ENCODE results near the gene PRF1. TPM values are rescaled to one million over a fixed set of nuclear protein-coding genes. Genes with fewer than 3 reads are reported as not detected.

PRF1 gene
- total RNA-seq, 2 donors from 2014 or later = 0.96 to 1.3 TPM

GRCh38 chr10:70604106-70604505, 1.6 kb upstream of the PRF1 start:
- no peaks in the 10 kb centered on the region for H3K4me1 ChIP-seq
- H3K36me3 ChIP-seq = no peaks in the 10 kb centered on the region
- intact Hi-C loops (cut with DNase I) = no loop called here
- no peak overlapping the region for H3K9ac ChIP-seq (ENCODE audit: low read depth in 2 of 2, low read length in 2 of 2)
- H3K4me3 ChIP-seq = no peak overlapping the region
- H3K27me3 ChIP-seq = no peaks in the 10 kb centered on the region
- H3K27ac ChIP-seq = no peak overlapping the region
- no peaks in the 10 kb centered on the region for H3K9me3 ChIP-seq
- TF ChIP-seq CTCF (IDR thresholded peaks at IDR 0.05) = no peak
- DNase-seq = no peak

- H3K4me1 ChIP-seq = no peaks in the 10 kb centered on the region
- no peak for DNase-seq
- H3K9ac ChIP-seq (ENCODE audit: low read depth in 2 of 2, low read length in 2 of 2) = no peak overlapping the region
- H3K9me3 ChIP-seq = no peaks in the 10 kb centered on the region
- no peak for TF ChIP-seq CTCF (IDR thresholded peaks at IDR 0.05)
- H3K4me3 ChIP-seq = no peak overlapping the region
- H3K27ac ChIP-seq = no peak overlapping the region
- no peaks in the 10 kb centered on the region for H3K36me3 ChIP-seq
- intact Hi-C loops (cut with DNase I) = no loop called here
- H3K27me3 ChIP-seq = no peaks in the 10 kb centered on the region
These were observed 884 bp upstream of the PRF1 start for GRCh38 chr10:70603449-70603801.

- H3K4me1 ChIP-seq = no peaks in the 10 kb centered on the region
- H3K27ac ChIP-seq = no peak overlapping the region
- H3K36me3 ChIP-seq = no peaks in the 10 kb centered on the region
- H3K27me3 ChIP-seq = no peaks in the 10 kb centered on the region
- no peak for DNase-seq
- H3K9ac ChIP-seq (ENCODE audit: low read depth in 2 of 2, low read length in 2 of 2) = no peak overlapping the region
- no peak for TF ChIP-seq CTCF (IDR thresholded peaks at IDR 0.05)
- H3K4me3 ChIP-seq = no peak overlapping the region
- no peaks in the 10 kb centered on the region for H3K9me3 ChIP-seq
- intact Hi-C loops (cut with DNase I) = no loop called here
These were observed 795 bp downstream of the PRF1 start for GRCh38 chr10:70601746-70602145.

- Histone ChIP-seq H3K36me3 (no peaks in the 10 kb centered on the region), H3K27me3 (no peaks in the 10 kb centered on the region), H3K9me3 (no peaks in the 10 kb centered on the region), H3K27ac (no peak overlapping the region), H3K9ac (ENCODE audit: low read depth in 2 of 2, low read length in 2 of 2) (no peak overlapping the region), H3K4me3 (no peak overlapping the region), H3K4me1 (no peaks in the 10 kb centered on the region)
- no peak for TF ChIP-seq CTCF (IDR thresholded peaks at IDR 0.05)
- DNase-seq = no peak
- intact Hi-C loops (cut with DNase I) = no loop called here
These were observed 1.8 kb downstream of the PRF1 start for GRCh38 chr10:70600512-70601395.

GRCh38 chr10:70599791-70600190, 2.8 kb downstream of the PRF1 start:
- no peaks in the 10 kb centered on the region for H3K4me1 ChIP-seq
- H3K9me3 ChIP-seq = no peaks in the 10 kb centered on the region
- intact Hi-C loops (cut with DNase I) = no loop called here
- DNase-seq = no peak
- no peak overlapping the region for H3K9ac ChIP-seq (ENCODE audit: low read depth in 2 of 2, low read length in 2 of 2)
- no peak for TF ChIP-seq CTCF (IDR thresholded peaks at IDR 0.05)
- H3K27me3 ChIP-seq = no peaks in the 10 kb centered on the region
- H3K4me3 ChIP-seq = no peak overlapping the region
- H3K27ac ChIP-seq = no peak overlapping the region
- H3K36me3 ChIP-seq = no peaks in the 10 kb centered on the region
